Measurements from ENCODE around the gene STRBP.

DNA sequence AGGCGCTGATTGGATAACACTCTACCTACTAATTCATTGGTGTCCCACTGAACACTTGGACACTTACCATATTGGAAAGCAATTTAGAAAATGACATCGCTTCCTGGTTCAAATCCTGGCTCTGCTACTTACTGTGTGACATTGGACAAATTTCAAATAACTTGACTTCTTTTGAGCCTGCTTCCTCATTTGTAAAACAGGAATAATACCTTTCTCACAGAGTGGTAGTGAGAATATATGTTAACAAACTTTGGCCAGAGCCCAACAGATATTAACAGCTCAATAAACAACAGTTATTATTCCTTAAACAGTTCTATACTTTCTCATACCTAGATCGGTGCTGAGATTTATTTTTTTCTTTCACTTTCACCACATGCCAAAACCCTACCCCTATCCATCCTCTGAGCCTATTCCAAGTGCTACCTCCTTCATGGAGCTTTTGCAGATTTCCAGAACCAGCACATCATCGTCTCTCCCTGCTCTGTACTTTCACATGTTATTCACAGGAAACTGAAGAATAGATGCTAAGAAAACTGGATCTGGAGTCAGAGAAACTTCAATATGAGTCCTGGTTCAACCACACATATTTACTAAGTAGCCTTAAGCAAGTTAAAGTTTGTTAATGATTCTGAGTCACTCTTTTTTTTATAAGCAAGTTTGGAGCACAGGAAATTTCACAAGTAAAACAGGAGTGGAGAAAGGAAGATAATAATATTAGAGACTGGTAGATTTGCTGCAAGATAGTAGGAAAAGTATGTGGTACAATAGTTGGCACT lies 92.3 kb downstream of the STRBP start:
- TF ChIP-seq, protein P1, sequence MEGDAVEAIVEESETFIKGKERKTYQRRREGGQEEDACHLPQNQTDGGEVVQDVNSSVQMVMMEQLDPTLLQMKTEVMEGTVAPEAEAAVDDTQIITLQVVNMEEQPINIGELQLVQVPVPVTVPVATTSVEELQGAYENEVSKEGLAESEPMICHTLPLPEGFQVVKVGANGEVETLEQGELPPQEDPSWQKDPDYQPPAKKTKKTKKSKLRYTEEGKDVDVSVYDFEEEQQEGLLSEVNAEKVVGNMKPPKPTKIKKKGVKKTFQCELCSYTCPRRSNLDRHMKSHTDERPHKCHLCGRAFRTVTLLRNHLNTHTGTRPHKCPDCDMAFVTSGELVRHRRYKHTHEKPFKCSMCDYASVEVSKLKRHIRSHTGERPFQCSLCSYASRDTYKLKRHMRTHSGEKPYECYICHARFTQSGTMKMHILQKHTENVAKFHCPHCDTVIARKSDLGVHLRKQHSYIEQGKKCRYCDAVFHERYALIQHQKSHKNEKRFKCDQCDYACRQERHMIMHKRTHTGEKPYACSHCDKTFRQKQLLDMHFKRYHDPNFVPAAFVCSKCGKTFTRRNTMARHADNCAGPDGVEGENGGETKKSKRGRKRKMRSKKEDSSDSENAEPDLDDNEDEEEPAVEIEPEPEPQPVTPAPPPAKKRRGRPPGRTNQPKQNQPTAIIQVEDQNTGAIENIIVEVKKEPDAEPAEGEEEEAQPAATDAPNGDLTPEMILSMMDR (IDR thresholded peaks at IDR 0.05) = no peak
- TF ChIP-seq EZH2 (IDR thresholded peaks at IDR 0.05) = no peak
